Liver (tissue), 9 donors: Measurements from ENCODE around the gene IFT52. TPM values are rescaled to one million over a fixed set of nuclear protein-coding genes. Genes with fewer than 3 reads are reported as not detected.
"Not testable (repeated sequence)": the region's sequence is repeated elsewhere in the genome, so short reads cannot be mapped to it uniquely, and the experiment has no call there.

Experiments used
- DNase-seq: peaks from one replicate; pipeline ENCODE4 v3.0.0-alpha.2; 2017; ENCODE audit warnings: low spot score
- H3K27ac ChIP-seq, 2 donors: one replicate each; pipeline ENCODE4 v1.7.0; 2013; ENCODE audit warnings: inconsistent platforms in 2 of 2, low read length in 2 of 2, control low read depth in 1 of 2, low read depth in 1 of 2, mild to moderate bottlenecking in 1 of 2
- H3K27me3 ChIP-seq, 4 donors: one replicate each; pipeline versions ENCODE4 v1.6.1 to v1.7.0; 2013; ENCODE audit warnings: low read length in 3 of 4, inconsistent platforms in 1 of 4, mild to moderate bottlenecking in 1 of 4, moderate library complexity in 1 of 4; ENCODE audit not compliant: control insufficient read depth in 4 of 4, insufficient read depth in 4 of 4
- H3K36me3 ChIP-seq, 4 donors: one replicate each; pipeline versions ENCODE4 v1.6.1 to v1.7.0; 2013; ENCODE audit warnings: low read length in 3 of 4, mild to moderate bottlenecking in 3 of 4, low read depth in 1 of 4, moderate library complexity in 1 of 4; ENCODE audit not compliant: control insufficient read depth in 4 of 4, insufficient read depth in 3 of 4
- H3K4me1 ChIP-seq, 4 donors: one replicate each; pipeline versions ENCODE4 v1.6.1 to v1.7.0; 2013; ENCODE audit warnings: low read length in 3 of 4, mild to moderate bottlenecking in 3 of 4, moderate library complexity in 1 of 4; ENCODE audit not compliant: control insufficient read depth in 4 of 4, insufficient read depth in 4 of 4
- H3K4me3 ChIP-seq, 3 donors: one replicate each; pipeline versions ENCODE4 v1.6.1 to v1.7.0; 2013; ENCODE audit warnings: low read length in 3 of 3, control low read depth in 1 of 3, low read depth in 1 of 3, mild to moderate bottlenecking in 1 of 3
- H3K9ac ChIP-seq, 2 donors: one replicate each; pipeline ENCODE4 v1.7.0; 2013; ENCODE audit warnings: low read length in 2 of 2, mild to moderate bottlenecking in 2 of 2, moderate library complexity in 2 of 2, control low read depth in 1 of 2, low read depth in 1 of 2
- H3K9me3 ChIP-seq, 4 donors: one replicate each; pipeline versions ENCODE4 v1.6.1 to v1.7.0; 2013; ENCODE audit warnings: low read length in 3 of 4; ENCODE audit not compliant: control insufficient read depth in 4 of 4
- EGR1 ChIP-seq, 2 donors: IDR thresholded peaks; 2 replicates each; pipeline ENCODE4 v1.6.1; 2016 to 2018; ENCODE audit warnings: antibody characterized with exemption in 2 of 2, low read depth in 2 of 2
- FOXA1 ChIP-seq: IDR thresholded peaks from 2 replicates; pipeline ENCODE4 v1.6.1; 2016; ENCODE audit warnings: antibody characterized with exemption
- HNF4G ChIP-seq: IDR thresholded peaks from 2 replicates; pipeline ENCODE4 v1.6.1; 2016; ENCODE audit warnings: antibody characterized with exemption
- JUND ChIP-seq, 2 donors: IDR thresholded peaks; 2 replicates each; pipeline ENCODE4 v1.6.1; 2016; ENCODE audit warnings: antibody characterized with exemption in 2 of 2
- NR2F2 ChIP-seq: IDR thresholded peaks from 2 replicates; pipeline ENCODE4 v1.6.1; 2016; ENCODE audit warnings: antibody characterized with exemption
- RAD21 ChIP-seq, 2 donors: IDR thresholded peaks; 2 replicates each; pipeline ENCODE4 v1.6.1; 2016; ENCODE audit warnings: antibody characterized with exemption in 2 of 2, mild to moderate bottlenecking in 2 of 2
- RXRA ChIP-seq, 2 donors: IDR thresholded peaks; 2 replicates each; pipeline ENCODE4 v1.6.1; 2017 to 2018; ENCODE audit warnings: antibody characterized with exemption in 2 of 2, mild to moderate bottlenecking in 1 of 2
- TAF1 ChIP-seq: conservative IDR thresholded peaks from 2 replicates; pipeline ENCODE4 v1.6.1; 2016; ENCODE audit warnings: antibody characterized with exemption, mild to moderate bottlenecking
- WGBS: extraction: QIAGEN DNeasy Blood & Tissue Kit; methylation state at CpG from one replicate; pipeline ENCODE4 v1.1.7; 2013; 5-methylcytosine and 5-hydroxymethylcytosine counted together
- polyA plus RNA-seq, 2 donors: library from polyadenylated mRNA; stranded (reverse) in 1 of 2; unstranded in 1 of 2; fragments of 200-250 nt in 1 of 2; fragments of >200 nt in 1 of 2; fragmentation: Nextera tagmentation in 1 of 2; extraction: Ambion mirVana in 1 of 2; gene quantifications; one replicate each; pipeline versions ENCODE4 v1.2.1 to v1.2.3, GENCODE V29; 2013 to 2015
- total RNA-seq, 2 donors: library from RNA; depleted of rRNA; stranded (reverse); fragments of >200 nt; gene quantifications; one replicate each; pipeline ENCODE4 v1.2.3, GENCODE V29; 2014
- TF ChIP-seq, protein P1 (sequence below): IDR thresholded peaks from 2 replicates; pipeline ENCODE4 v1.6.1; 2016; ENCODE audit warnings: antibody characterized with exemption, mild to moderate bottlenecking
- TF ChIP-seq, protein P2 (sequence below): IDR thresholded peaks from 2 replicates; pipeline ENCODE4 v1.6.1; 2016; ENCODE audit warnings: antibody characterized with exemption
- TF ChIP-seq, protein P3 (sequence below): IDR thresholded peaks from 2 replicates; pipeline ENCODE4 v1.6.1; 2016; ENCODE audit warnings: antibody characterized with exemption
- donor health status: healthy.
- donor health status: healthy.
- donor health status: healthy.
- donor health status: healthy.
- donor health status: healthy.

IFT52 gene
- total and polyA plus RNA-seq, 4 donors = 3.3 to 24.3 (median 4.8) TPM

- TF ChIP-seq, protein P1, sequence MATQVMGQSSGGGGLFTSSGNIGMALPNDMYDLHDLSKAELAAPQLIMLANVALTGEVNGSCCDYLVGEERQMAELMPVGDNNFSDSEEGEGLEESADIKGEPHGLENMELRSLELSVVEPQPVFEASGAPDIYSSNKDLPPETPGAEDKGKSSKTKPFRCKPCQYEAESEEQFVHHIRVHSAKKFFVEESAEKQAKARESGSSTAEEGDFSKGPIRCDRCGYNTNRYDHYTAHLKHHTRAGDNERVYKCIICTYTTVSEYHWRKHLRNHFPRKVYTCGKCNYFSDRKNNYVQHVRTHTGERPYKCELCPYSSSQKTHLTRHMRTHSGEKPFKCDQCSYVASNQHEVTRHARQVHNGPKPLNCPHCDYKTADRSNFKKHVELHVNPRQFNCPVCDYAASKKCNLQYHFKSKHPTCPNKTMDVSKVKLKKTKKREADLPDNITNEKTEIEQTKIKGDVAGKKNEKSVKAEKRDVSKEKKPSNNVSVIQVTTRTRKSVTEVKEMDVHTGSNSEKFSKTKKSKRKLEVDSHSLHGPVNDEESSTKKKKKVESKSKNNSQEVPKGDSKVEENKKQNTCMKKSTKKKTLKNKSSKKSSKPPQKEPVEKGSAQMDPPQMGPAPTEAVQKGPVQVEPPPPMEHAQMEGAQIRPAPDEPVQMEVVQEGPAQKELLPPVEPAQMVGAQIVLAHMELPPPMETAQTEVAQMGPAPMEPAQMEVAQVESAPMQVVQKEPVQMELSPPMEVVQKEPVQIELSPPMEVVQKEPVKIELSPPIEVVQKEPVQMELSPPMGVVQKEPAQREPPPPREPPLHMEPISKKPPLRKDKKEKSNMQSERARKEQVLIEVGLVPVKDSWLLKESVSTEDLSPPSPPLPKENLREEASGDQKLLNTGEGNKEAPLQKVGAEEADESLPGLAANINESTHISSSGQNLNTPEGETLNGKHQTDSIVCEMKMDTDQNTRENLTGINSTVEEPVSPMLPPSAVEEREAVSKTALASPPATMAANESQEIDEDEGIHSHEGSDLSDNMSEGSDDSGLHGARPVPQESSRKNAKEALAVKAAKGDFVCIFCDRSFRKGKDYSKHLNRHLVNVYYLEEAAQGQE = no peak
- no peak for TF ChIP-seq RAD21 (IDR thresholded peaks at IDR 0.05)
- no peak for TF ChIP-seq HNF4G
Measured at GRCh38 chr20:43590036-43590391, 723 bp upstream of the IFT52 start (continued).

- H3K27ac ChIP-seq, H3K9me3 ChIP-seq, H3K4me3 ChIP-seq, DNase-seq, H3K4me1 ChIP-seq, H3K9ac ChIP-seq, H3K27me3 ChIP-seq: not testable (repeated sequence)
- WGBS = 93% methylated on average over 8 of the region's 8 CpGs
- H3K36me3 ChIP-seq = peaks cover 5 to 17% (median 11%) of the 10 kb centered on the region in 4 donors
Measured at GRCh38 chr20:43601960-43602359, 11.2 kb downstream of the IFT52 start.

- Histone ChIP-seq H3K27ac (no peak overlapping the region), H3K9me3 (no peaks in the 10 kb centered on the region), H3K36me3 (peaks cover 3 to 17% (median 11%) of the 10 kb centered on the region in 4 donors), H3K4me1 (no peaks in the 10 kb centered on the region), H3K9ac (no peak overlapping the region), H3K4me3 (no peak overlapping the region), H3K27me3 (no peaks in the 10 kb centered on the region)
- DNase-seq = no peak
- 88% methylated on average over 1 of the region's 1 CpG for WGBS
- TF ChIP-seq JUND (IDR thresholded peaks at IDR 0.05) = no peak
- TF ChIP-seq EGR1 (IDR thresholded peaks at IDR 0.05; ENCODE audit: low read depth in 2 of 2) = no peak
- no peak for TF ChIP-seq RXRA (IDR thresholded peaks at IDR 0.05)
- no peak for TF ChIP-seq NR2F2
- no peak for TF ChIP-seq FOXA1
- no peak for TF ChIP-seq TAF1
- TF ChIP-seq, protein P2, sequence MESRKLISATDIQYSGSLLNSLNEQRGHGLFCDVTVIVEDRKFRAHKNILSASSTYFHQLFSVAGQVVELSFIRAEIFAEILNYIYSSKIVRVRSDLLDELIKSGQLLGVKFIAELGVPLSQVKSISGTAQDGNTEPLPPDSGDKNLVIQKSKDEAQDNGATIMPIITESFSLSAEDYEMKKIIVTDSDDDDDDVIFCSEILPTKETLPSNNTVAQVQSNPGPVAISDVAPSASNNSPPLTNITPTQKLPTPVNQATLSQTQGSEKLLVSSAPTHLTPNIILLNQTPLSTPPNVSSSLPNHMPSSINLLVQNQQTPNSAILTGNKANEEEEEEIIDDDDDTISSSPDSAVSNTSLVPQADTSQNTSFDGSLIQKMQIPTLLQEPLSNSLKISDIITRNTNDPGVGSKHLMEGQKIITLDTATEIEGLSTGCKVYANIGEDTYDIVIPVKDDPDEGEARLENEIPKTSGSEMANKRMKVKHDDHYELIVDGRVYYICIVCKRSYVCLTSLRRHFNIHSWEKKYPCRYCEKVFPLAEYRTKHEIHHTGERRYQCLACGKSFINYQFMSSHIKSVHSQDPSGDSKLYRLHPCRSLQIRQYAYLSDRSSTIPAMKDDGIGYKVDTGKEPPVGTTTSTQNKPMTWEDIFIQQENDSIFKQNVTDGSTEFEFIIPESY = no peak
- no peak for TF ChIP-seq HNF4G
- no peak for TF ChIP-seq RAD21 (IDR thresholded peaks at IDR 0.05)
- TF ChIP-seq, protein P3, sequence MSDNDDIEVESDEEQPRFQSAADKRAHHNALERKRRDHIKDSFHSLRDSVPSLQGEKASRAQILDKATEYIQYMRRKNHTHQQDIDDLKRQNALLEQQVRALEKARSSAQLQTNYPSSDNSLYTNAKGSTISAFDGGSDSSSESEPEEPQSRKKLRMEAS = no peak
Measured at GRCh38 chr20:43603124-43603523, 12.4 kb downstream of the IFT52 start.

DNA sequence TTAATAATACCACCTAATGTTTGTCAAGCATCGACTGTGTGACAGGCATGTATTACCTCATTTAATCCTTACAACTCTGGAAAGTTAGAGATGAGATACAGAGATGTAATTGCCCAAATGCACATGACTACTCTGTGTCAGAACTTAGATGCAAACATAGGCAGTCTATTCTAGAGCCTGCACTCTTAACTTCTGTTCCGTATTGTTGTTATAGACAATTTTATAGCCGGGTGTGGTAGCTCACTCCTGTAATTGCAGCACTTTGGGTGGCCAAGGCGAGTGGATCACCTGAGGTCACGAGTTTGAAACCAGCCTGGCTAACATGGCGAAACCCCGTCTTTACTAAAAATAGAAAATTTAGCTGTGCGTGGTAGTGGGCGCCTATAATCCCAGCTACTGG is 15.0 kb downstream of the IFT52 start:
- Histone ChIP-seq H3K27ac (no peak overlapping the region), H3K36me3 (peaks cover 5 to 12% (median 6%) of the 10 kb centered on the region in 4 donors), H3K4me1 (no peaks in the 10 kb centered on the region), H3K9ac (no peak overlapping the region), H3K9me3 (no peaks in the 10 kb centered on the region), H3K4me3 (no peak overlapping the region), H3K27me3 (no peaks in the 10 kb centered on the region)
- TF ChIP-seq, protein P3 = no peak
- TF ChIP-seq, protein P1 = no peak
- 94% methylated on average over 9 of the region's 9 CpGs for WGBS
- DNase-seq = no peak

- WGBS = 96% methylated on average over 28 of the region's 30 CpGs
- not testable (repeated sequence) for H3K4me3 ChIP-seq, H3K27ac ChIP-seq, H3K4me1 ChIP-seq, H3K9ac ChIP-seq, H3K9me3 ChIP-seq, DNase-seq, H3K27me3 ChIP-seq
- H3K36me3 ChIP-seq = peaks cover 5 to 12% (median 6%) of the 10 kb centered on the region in 4 donors
Measured at GRCh38 chr20:43607278-43607677, 16.5 kb downstream of the IFT52 start.
